Measurements from ENCODE around the gene MAPKAPK2. TPM values are rescaled to one million over a fixed set of nuclear protein-coding genes. Genes with fewer than 3 reads are reported as not detected.

Gene MAPKAPK2
- total RNA-seq, 2 experiments from 2014 or later: 14.5 to 39.9 TPM

DNA sequence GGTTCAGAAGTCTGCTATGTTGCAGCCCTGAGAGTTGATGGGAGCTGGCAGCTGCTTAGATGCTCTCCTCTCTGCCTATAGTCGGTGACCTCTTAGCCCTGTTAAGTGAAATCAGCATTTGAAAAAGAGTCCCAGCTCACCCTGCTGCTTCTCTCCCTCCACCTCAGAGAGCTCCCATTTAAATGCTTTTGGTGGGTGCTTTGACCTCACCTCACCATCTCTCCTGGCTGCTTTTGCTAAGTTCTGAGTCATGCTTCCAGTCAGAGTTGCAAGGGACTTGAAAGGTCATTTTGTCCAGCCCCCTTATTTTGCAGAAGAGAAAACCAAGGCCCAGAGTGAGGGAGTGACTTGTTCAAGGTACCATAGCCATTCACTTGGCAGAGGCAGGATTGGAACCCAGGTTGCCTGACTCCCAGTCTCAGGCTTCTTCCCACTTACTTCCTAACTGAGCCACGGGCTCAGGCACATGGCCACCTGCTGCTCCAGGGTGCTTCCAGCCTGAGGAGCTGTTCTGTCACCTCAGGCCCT lies 3.3 kb downstream of the MAPKAPK2 start:
- ChIA-PET CTCF (ENCODE audit: unreplicated experiment) (interaction anchor here (1.6 kb wide), 1 partner anchor 30 kb away, joined by 3 read pairs; no protein-coding TSS in a partner anchor), POLR2A (interaction anchor here (0.7 to 0.9 kb wide), 2 partner anchors 29 to 192 kb away, joined by 3 read pairs; no protein-coding TSS in a partner anchor)
- H3K9me3 ChIP-seq (ENCODE audit: low read length): no peaks in the 10 kb centered on the region
- no peak for TF ChIP-seq EZH2phosphoT487 (IDR thresholded peaks at IDR 0.05; ENCODE audit: borderline replicate concordance, low read depth, low read length)
- TF ChIP-seq, protein P1, sequence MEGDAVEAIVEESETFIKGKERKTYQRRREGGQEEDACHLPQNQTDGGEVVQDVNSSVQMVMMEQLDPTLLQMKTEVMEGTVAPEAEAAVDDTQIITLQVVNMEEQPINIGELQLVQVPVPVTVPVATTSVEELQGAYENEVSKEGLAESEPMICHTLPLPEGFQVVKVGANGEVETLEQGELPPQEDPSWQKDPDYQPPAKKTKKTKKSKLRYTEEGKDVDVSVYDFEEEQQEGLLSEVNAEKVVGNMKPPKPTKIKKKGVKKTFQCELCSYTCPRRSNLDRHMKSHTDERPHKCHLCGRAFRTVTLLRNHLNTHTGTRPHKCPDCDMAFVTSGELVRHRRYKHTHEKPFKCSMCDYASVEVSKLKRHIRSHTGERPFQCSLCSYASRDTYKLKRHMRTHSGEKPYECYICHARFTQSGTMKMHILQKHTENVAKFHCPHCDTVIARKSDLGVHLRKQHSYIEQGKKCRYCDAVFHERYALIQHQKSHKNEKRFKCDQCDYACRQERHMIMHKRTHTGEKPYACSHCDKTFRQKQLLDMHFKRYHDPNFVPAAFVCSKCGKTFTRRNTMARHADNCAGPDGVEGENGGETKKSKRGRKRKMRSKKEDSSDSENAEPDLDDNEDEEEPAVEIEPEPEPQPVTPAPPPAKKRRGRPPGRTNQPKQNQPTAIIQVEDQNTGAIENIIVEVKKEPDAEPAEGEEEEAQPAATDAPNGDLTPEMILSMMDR (conservative IDR thresholded peaks at IDR 0.05; ENCODE audit: low read length): no peak
- no peaks in the 10 kb centered on the region for H3K9me2 ChIP-seq (ENCODE audit: insufficient read depth, low read length)
- no peak overlapping the region for H2AFZ ChIP-seq (ENCODE audit: low read length)
- H3K27ac ChIP-seq (ENCODE audit: low read depth, low read length, poor library complexity, severe bottlenecking): no peak overlapping the region
- intact Hi-C loops (cut with micrococcal nuclease; ENCODE audit: unreplicated experiment): no loop called here
- peaks cover 7% of the 10 kb centered on the region; the same call in 1 of the 2 replicates for H4K20me1 ChIP-seq (ENCODE audit: insufficient read depth, low read length)
- no peaks in the 10 kb centered on the region for H3K79me2 ChIP-seq (ENCODE audit: insufficient read depth, low read depth, low read length)
- no peak for DNase-seq (ENCODE audit: low spot score)
- no peaks in the 10 kb centered on the region for H3K36me3 ChIP-seq (ENCODE audit: insufficient read depth, low read length)
- BruUV-seq (replicated peaks): no TSS peak
- peaks cover 33% of the 10 kb centered on the region for H3K4me1 ChIP-seq (ENCODE audit: insufficient read depth, low read length, poor library complexity, severe bottlenecking)
- no peak overlapping the region for H3K4me3 ChIP-seq (ENCODE audit: low read depth, low read length, poor library complexity, severe bottlenecking)
- H3K4me2 ChIP-seq (ENCODE audit: low read length): no peak overlapping the region

DNA sequence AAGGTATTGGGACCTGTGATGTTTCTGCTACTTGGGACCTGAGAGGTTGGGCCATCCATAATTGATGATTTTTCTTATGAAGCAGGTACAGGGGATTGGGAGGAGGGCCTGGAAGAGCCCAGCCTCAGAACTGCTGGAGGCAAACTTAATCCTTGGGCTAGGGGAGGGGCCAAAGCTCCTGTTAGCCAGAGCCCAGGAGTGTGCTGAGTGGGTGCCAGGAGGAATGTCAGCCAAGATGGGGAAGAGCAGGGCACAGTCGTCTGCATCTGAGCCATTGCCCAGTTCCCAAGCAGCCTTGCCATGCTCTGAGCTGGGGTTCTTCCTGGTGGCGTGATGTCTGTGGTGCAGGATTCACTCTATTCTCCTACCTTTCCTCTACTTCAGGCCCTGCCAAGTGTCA lies 5.8 kb downstream of the MAPKAPK2 start:
- H3K4me1 ChIP-seq (ENCODE audit: insufficient read depth, low read length, poor library complexity, severe bottlenecking): peaks cover 17% of the 10 kb centered on the region
- ChIA-PET CTCF (ENCODE audit: unreplicated experiment) (interaction anchor here (0.6 to 1.9 kb wide), 3 partner anchors 23 to 56 kb away, joined by 3 to 5 read pairs (median 3); no protein-coding TSS in a partner anchor), POLR2A (interaction anchor here (0.8 to 2.1 kb wide), 5 partner anchors 11 to 26 kb away, joined by 3 to 8 read pairs (median 4); no protein-coding TSS in a partner anchor)
- no peaks in the 10 kb centered on the region for H3K36me3 ChIP-seq (ENCODE audit: insufficient read depth, low read length)
- BruUV-seq (replicated peaks): no TSS peak
- no peak overlapping the region for H2AFZ ChIP-seq (ENCODE audit: low read length)
- no peaks in the 10 kb centered on the region for H3K79me2 ChIP-seq (ENCODE audit: insufficient read depth, low read depth, low read length)
- no peak for TF ChIP-seq EZH2phosphoT487 (IDR thresholded peaks at IDR 0.05; ENCODE audit: borderline replicate concordance, low read depth, low read length)
- TF ChIP-seq, protein P1 (conservative IDR thresholded peaks at IDR 0.05; ENCODE audit: low read length): no peak
- no peak overlapping the region for H3K4me2 ChIP-seq (ENCODE audit: low read length)
- peaks cover 7% of the 10 kb centered on the region; the same call in 1 of the 2 replicates for H4K20me1 ChIP-seq (ENCODE audit: insufficient read depth, low read length)
- H3K27ac ChIP-seq (ENCODE audit: low read depth, low read length, poor library complexity, severe bottlenecking): no peak overlapping the region
- H3K9me3 ChIP-seq (ENCODE audit: low read length): no peaks in the 10 kb centered on the region
- no peak overlapping the region for H3K4me3 ChIP-seq (ENCODE audit: low read depth, low read length, poor library complexity, severe bottlenecking)
- DNase-seq (ENCODE audit: low spot score): no peak
- no peaks in the 10 kb centered on the region for H3K9me2 ChIP-seq (ENCODE audit: insufficient read depth, low read length)
- intact Hi-C loops (cut with micrococcal nuclease; ENCODE audit: unreplicated experiment): no loop called here

DNA sequence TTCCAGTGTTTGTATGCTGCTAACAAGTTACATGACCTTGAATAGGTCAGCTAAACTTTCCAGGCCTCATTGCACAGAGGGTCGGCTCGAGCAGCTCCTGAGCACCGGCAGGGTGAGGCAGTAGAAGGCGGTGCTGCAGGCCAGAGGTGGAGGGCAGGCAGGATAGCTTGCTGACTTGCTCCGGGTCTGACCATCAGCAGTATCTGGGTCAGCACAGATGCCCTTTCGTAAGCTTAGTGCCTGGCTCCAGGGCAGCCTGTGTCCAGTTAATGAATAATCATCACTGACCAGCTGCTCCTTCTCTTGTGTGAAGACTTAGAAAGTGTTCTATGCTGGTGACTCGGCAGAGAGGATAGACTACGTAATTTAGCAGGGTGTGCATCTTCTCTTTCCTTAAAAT lies 6.9 kb downstream of the MAPKAPK2 start:
- intact Hi-C loops (cut with micrococcal nuclease; ENCODE audit: unreplicated experiment): no loop called here
- ChIA-PET POLR2A (interaction anchor here (0.5 to 2.1 kb wide), 8 partner anchors 8 to 132 kb away, joined by 3 to 7 read pairs (median 4); no protein-coding TSS in a partner anchor), CTCF (ENCODE audit: unreplicated experiment) (interaction anchor here (0.6 to 1.9 kb wide), 2 partner anchors 27 to 740 kb away, joined by 3 to 5 read pairs; no protein-coding TSS in a partner anchor)
- BruUV-seq (replicated peaks): no TSS peak
- no peaks in the 10 kb centered on the region for H3K9me3 ChIP-seq (ENCODE audit: low read length)
- TF ChIP-seq EZH2phosphoT487 (IDR thresholded peaks at IDR 0.05; ENCODE audit: borderline replicate concordance, low read depth, low read length): no peak
- TF ChIP-seq, protein P1 (conservative IDR thresholded peaks at IDR 0.05; ENCODE audit: low read length): no peak
- peaks cover 7% of the 10 kb centered on the region; the same call in 1 of the 2 replicates for H4K20me1 ChIP-seq (ENCODE audit: insufficient read depth, low read length)
- no peak overlapping the region for H3K4me2 ChIP-seq (ENCODE audit: low read length)
- H3K4me3 ChIP-seq (ENCODE audit: low read depth, low read length, poor library complexity, severe bottlenecking): no peak overlapping the region
- H3K9me2 ChIP-seq (ENCODE audit: insufficient read depth, low read length): no peaks in the 10 kb centered on the region
- peaks cover 8% of the 10 kb centered on the region for H3K4me1 ChIP-seq (ENCODE audit: insufficient read depth, low read length, poor library complexity, severe bottlenecking)
- no peak overlapping the region for H3K27ac ChIP-seq (ENCODE audit: low read depth, low read length, poor library complexity, severe bottlenecking)
- H3K36me3 ChIP-seq (ENCODE audit: insufficient read depth, low read length): no peaks in the 10 kb centered on the region
- no peak for DNase-seq (ENCODE audit: low spot score)
- H3K79me2 ChIP-seq (ENCODE audit: insufficient read depth, low read depth, low read length): no peaks in the 10 kb centered on the region
- H2AFZ ChIP-seq (ENCODE audit: low read length): no peak overlapping the region

All from OCI-LY7 (cell line).